DMS153 treated with DMSO at 0.1 percent for 48 hours (cell line): ENCODE results near the gene ZBP1.

Source experiments
- DNase-seq: peaks from one replicate; lab custom pipeline; 2025; ENCODE audit not compliant: unreplicated experiment; lab: John Stamatoyannopoulos, UW

The ZBP1 gene

DNA sequence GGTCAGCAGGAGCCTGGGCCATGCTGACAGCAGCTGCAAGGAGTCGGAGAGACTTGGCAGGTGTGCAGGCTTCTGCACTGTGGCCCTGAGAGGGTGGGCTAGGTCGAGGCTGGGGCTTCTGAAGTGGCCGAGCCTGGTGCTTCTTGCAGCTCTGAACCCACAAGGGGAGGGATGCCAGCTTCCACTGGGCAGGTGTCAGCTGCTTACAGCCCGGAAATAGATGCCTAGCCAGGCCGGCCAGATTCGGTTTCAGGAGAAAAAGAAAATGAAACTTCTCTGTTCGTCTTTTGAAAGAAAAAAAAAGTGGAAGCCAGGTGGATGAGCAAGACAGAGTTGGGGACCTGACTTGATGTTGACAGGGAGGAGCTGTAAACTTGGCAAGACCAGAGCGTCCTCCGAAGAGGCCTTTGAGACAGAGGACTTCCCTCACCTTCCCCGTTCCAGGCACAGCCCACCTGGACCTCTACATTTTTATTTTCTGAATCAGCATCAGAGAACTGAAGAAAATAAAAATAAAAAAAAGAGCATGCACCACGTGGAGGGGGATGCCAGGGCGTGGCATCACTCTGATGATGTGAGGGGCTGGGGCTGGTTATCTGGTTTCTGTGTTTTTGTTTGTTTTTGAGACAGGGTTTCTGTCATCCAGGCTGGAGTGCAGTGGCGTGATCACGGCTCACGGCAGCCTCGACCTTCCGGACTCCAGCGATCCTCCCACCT, at the start of gene ZBP1:
Gene ZBP1, minus strand, starts transcription at position 153 of the 717 bp plus-strand sequence. Its CDS starts 131 bp downstream, at position 22.
- DNase-seq, result no peak

DNA sequence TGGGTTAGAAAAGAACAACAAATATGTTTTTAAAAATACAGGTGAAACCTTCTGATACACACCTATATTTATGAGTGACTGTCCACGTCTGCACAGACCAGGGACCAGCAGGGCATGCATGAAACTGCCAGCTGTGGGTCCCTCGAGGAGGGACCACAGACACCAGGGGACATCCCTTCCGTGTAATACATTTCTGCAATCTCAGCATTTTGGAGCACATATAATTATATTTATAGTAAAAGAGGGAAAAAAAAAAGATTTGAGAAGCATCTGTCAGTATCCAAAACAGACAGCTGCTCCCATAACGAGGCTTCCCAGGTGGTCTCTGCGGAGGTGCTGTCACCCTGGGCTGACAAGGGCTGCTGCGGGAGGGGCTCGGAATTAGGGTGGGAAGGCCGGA, 49.4 kb upstream of the ZBP1 start:
- DNase-seq, result no peak

GRCh38 chr20:57667924-57668782, 47.9 kb upstream of the ZBP1 start:
- no peak for DNase-seq

- DNase-seq, result no peak
These were observed 47.2 kb upstream of the ZBP1 start for GRCh38 chr20:57667388-57667787.

DNA sequence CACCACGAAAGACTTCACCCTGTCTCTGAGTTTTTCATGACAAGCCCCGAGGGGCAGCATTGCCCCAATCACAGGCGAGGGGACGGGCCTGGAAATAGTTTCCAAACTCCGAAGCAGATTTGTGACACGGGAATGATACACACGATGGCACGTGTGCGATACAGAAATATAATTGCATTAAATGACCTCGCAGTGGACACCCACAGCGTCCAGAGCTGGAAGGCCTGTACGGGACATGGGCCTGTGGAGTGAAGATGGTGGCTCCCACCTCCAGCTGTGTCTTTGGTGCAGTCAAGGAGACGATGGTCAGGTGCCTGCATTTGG, 46.6 kb upstream of the ZBP1 start:
- DNase-seq, result no peak

DNA sequence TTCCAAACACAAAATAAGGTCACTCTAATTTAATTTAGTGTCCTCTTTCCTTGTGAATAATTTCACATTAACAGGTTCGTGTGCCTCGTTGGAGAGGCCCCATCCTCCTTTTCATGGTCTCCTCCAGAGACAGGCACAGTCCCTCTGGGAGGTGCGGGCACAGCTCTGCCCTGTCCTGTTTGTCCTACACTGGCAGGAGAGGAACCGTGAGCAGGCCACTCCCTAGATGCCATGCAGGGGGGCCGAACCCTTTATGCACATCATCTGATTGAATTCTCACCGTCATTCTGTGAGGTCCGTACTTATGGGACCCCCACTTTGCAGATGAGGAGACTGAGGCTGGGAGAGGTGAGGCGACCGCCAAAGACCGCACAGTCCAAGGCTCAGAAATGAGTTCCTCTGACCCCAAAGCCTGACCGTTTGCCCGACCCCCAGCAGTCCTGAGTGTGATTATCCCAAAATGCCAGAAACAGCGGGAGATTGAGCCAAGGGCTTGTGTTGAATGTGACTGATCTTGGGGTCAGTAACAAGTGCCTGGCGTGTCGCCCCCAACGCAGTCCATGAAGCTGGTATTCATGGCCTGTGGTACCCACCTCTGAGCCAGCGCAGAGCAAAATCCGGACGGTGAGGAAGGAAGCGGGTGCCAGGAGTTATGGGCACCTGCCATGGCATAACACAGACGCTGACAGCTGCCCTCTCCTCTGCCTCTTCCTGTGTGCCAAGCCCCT, 46.0 kb upstream of the ZBP1 start:
- DNase-seq, result no peak

- no peak for DNase-seq
These were observed 45.4 kb upstream of the ZBP1 start for GRCh38 chr20:57665589-57665971.

DNA sequence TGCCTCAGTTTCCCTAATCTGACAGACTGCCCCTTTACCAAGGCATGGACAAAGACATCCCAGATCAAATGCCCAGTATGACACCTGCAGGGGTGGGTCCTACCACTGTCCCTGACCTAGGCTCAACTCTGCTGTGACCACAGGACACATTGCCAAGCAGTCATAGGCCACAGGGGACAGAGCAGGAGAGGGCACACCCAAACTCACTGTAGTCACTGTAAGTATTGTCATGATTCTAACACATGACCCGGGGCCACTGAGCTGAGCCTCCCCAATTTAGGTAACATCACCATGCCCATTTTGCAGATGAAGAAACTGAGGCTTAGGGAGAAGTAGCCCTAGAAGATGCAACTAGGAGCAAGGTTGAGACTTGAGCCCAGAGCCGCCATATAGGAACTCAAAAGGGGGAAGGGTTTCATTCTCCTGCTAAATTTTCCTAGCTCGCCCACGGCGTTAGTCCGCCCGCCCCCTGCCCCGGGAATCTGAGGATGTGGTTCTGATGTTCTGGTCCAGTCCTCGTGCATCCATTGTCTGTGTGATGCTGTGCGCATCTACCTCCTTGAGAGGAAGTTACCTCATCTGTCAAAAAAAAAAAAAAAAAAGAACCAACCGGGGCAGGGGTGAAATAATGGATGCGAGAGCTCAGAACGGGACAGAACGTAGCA, 44.8 kb upstream of the ZBP1 start:
- DNase-seq, result no peak

DNA sequence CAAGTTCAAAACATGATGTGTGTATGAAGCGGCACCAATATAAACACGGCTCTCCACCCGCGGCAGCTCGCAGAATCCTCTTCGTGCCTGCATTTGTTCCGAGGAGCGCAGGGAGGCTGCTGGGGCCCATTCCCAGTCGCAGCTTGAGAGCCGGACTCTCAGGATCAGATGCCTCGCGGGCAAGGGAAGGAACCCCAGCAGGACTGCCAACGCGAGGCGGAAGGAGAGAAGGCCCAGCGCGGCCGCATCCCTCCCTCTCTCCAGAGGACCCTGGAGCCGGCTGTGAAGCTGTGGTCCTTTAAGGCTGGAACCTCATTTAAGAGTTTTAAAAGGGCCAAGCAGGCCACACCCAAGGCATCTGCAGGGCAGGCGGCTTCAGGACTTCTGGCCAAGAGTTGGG, 44.2 kb upstream of the ZBP1 start:
- no peak for DNase-seq

DNA sequence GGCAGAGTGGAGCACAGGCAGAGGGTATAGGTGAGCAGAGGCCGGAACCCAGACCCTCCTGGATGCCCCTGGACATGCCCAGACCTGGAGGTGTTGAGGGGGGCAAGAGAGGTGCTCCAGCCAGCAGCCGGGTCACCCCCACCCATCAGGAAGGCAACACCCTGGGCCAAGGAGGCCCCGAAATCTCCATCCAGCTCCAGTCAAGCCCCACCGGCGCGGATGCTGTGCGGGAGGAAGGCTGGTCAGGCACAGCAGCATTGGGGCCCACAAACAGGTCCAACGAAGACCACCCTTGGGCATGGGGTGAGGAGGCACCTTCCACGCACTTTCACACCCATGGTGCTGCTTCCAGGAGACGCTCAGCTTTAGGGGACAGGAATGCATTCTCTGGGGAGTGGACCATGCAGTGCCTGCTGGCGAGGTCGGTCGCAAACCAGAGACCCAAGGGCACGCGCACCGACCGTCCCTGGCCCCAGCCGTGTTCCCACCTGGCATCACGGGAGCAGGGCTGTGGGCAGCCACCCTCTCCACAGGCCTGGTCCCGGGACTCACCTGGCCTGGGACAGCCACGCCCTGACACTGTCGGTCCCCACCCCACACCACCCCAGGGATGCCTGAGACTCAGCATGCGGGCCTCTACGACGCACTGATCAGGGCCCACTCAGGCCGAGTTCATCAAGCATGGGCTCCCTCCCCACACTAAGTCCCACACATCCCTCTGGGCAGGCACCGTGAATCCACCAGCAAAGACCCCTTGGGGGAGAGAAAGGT, 43.6 kb upstream of the ZBP1 start:
- DNase-seq, result no peak

- no peak for DNase-seq
These were observed 43.0 kb upstream of the ZBP1 start for GRCh38 chr20:57663241-57663640.

DNA sequence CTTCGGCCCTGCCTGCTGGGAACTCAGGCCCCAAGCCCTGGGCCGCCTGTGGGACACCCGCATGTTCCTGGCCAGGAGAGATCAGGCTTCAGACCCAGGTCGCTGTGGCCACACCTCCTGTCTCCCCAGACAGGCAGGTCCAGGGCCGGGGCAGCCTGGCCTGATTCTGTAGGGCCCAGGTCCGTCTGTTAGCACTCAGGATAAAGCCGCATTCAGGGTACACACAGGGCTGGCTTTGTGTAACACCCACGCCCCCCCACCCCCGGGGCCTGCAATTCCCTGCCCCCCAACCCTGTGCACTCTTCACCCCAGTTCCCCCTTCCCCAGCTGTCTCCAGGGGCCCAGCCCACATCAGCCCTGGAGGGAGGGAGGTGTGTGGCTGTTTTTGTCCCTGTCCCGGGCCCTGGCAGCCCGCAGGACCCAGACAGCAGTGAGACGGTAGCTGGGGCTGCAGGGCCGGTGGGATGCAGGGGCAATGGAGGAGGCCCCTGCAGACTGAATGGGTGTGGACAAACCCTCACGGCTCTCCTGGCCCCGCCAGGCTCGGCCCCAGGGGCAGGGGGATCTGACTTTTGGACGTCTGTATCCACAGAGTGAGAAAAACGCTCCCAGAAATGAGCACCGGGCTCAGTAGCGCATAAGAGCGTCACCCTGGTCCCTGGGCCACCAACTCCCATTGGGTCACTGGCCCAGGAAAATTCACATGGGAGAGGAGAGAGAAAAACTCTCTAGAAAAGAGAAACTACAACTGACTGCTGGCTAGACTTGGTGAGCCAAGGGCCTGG, 42.4 kb upstream of the ZBP1 start:
- no peak for DNase-seq

- no peak for DNase-seq
These were observed 41.7 kb upstream of the ZBP1 start for GRCh38 chr20:57661746-57662455.

GRCh38 chr20:57660922-57661745, 40.9 kb upstream of the ZBP1 start:
- DNase-seq, result no peak

- no peak for DNase-seq
These were observed 40.1 kb upstream of the ZBP1 start for GRCh38 chr20:57660181-57660921.

DNA sequence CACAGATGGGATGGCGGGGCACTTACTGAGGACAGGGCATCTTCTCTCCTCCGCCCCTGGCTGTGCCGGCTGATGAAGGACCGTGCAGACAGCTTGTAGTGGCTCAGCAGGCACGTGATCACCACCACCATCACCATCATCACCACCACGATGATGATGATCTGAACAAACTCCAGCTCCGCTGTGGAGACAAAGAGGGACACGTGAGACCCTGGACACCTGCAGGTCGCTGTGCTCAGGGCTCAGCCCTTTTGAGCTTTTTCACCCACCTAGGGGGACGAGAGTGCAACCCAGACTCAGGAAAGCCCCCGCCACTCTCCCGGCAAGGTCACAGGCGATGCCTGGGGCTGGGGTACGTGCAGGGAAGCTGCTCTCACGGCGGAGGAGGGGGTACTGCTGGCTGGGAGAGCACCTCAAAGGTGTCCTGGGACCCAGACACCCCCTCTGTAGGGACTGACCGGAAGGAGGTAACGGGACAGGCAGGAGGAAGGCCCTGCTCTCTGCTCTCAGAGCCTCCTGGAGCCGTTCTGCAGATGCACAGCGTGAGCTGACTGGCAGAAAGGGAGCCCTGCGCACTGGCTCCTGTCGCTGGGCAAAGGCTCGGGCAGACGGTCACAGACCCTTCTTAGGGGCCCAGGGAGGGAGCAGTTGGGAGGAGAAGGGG, 39.4 kb upstream of the ZBP1 start:
- no peak for DNase-seq

DNA sequence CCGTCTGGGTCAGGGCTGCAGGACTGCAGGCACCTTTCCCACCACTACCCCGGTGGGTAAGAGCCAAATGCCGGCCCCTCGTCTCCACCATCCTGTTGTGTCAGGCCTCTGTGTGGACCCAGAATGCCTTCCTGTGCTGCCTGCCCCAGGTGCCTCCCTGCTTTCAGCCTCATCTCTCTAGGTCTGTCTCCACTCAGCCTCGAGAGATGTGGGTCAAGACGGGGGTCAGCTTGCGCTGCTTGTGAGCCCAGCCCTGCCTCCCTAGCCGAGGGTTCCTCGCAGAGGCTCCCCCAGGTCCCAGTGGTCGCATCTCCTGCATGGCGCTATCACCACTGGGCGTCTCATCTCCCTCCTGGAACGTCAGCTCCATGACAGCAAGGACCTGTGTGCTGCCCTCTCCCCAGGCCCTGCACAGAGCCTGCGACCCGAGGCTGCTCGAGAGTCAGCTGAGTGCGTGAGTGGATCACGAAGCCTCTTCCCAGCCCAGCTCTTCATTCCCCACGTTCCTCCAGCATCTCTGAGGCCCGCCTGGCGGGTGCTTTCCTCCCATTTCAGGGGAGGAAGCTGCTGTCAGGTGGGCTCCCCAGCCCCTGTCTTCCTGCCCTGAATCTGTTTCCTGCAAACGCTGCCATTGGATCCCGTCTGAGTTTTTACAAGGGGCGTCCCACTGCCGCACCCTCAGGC, 38.7 kb upstream of the ZBP1 start:
- DNase-seq, result no peak
